ENCODE measurements around the gene NDUFAB1. TPM values are rescaled to one million over a fixed set of nuclear protein-coding genes. Genes with fewer than 3 reads are reported as not detected.
A peak's percentile ranks its signal among the peaks of the same experiment; 100 is the strongest.

NDUFAB1 gene
- total and polyA plus RNA-seq, 2 of the 13 experiments (the other 11 are each of a cell fraction or from before 2014, with no cell fraction given): 221 to 601 TPM

DNA sequence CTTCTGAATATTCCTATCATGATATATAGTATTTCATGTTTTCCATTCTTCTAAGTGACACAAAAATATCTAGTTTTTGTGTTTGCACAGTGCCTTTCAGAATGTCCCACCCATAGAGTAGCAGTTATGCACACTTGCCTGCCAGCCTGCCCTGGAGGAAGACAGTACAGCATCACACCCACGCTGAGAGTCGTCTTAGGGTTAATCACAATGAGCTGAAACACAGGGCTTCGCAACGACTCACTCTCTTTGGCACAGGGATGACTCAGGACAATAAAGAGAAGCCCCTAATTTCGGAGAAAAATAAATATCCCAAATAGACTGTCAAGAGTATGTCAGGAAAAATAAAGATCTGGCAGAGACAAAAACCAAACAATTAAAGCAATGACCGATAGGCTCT, 11.6 kb upstream of the NDUFAB1 start (continued):
- TF ChIP-seq, protein P1, sequence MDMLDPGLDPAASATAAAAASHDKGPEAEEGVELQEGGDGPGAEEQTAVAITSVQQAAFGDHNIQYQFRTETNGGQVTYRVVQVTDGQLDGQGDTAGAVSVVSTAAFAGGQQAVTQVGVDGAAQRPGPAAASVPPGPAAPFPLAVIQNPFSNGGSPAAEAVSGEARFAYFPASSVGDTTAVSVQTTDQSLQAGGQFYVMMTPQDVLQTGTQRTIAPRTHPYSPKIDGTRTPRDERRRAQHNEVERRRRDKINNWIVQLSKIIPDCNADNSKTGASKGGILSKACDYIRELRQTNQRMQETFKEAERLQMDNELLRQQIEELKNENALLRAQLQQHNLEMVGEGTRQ (IDR thresholded peaks at IDR 0.05; ENCODE audit: low read depth, low read length): no peak
- TF ChIP-seq, protein P1 (CRISPR knock-in tag; IDR thresholded peaks at IDR 0.05; ENCODE audit: borderline replicate concordance): no peak
- TF ChIP-seq ZNF781 (CRISPR knock-in tag; IDR thresholded peaks at IDR 0.05; ENCODE audit: borderline replicate concordance, not compliant biosample characterization) (no peak), ZNF225 (CRISPR knock-in tag; IDR thresholded peaks at IDR 0.05) (no peak), ZNF746 (CRISPR knock-in tag; IDR thresholded peaks at IDR 0.05) (no peak), ZKSCAN5 (CRISPR knock-in tag; IDR thresholded peaks at IDR 0.05) (no peak)

DNA sequence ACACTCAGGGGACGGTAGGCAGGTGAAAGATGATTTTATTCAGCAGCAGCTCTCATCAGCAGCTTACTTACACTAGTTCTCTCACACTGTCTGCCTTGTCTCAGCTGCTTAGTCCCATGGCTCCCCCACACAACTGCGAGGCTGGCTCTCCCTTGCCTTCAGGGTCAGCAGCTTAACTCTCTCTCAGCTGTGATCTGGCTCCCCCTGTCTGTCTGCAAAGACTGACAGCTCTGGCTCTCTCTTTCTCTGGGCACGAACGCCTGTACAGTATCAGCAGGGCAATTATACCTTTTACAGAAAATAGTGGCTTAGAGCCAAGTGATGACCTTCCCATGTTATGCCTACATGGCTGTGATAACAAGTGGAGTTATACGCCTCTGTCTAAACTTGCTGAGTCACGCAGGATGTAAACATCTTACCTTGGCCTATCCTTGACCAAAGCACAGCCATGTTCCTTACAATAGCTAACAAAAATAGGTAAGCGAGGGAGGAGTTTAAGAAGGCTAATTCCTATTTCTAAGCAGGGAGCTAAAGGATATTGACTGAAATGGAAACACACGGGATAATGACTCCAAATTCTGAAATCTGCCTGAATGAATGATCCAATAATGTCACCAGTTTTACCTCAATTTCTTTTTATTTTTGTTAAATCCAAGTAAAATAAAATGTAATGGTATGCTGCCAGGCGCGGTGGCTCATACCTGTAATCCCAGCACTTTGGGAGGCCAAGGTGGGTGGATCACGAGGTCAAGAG, 1.1 kb upstream of the NDUFAB1 start:
- peaks cover 0 to 5% of the 10 kb centered on the region in 2 experiments; a peak in 1 of 5 replicates for H3K27me3 ChIP-seq (ENCODE audit: control insufficient read depth in 1 of 2, insufficient read depth in 2 of 2, low read length in 2 of 2)
- peak overlapping the region; percentile 79 for H3K4me2 ChIP-seq (ENCODE audit: low read depth, low read length)
- ChIA-PET POLR2A (interaction anchor here (1.0 to 2.2 kb wide), 7 partner anchors 16 to 58 kb away, joined by 3 to 28 read pairs (median 5); partner anchors contain the start of genes DCTN5, EARS2, PALB2 and UBFD1), CTCF (ENCODE audit: low intra/inter-chr PET ratio, low total read pairs) (interaction anchor here (2.2 to 2.5 kb wide), 2 partner anchors 40 to 162 kb away, joined by 10 to 12 read pairs; partner anchors contain the start of genes EARS2 and UBFD1)
- in situ Hi-C loops (cut with HindIII; ENCODE audit: extremely low pct_ligation_motif_present, low pct_unique_long_range_greater_than_20kb): no loop called here
- BruUV-seq (replicated peaks): no TSS peak
- intact Hi-C loops (cut with micrococcal nuclease; ENCODE audit: unreplicated experiment): loop anchor here (2.0 kb wide), 1 partner anchor 44 kb away; the partner anchor contains the start of genes DCTN5 and PALB2
- H3K27ac ChIP-seq (ENCODE audit: extremely low read length, insufficient read depth, low read length): peak overlapping the region; percentile 80
- DNase-seq (ENCODE audit: low spot score) (peak; percentile 71), ATAC-seq (peak; percentile 50), FAIRE-seq (peak; percentile 12)
- peak overlapping the region; percentile 97; the same call in 1 of the 2 replicates for H3K9ac ChIP-seq (ENCODE audit: insufficient read depth, low read depth, low read length)
- peaks cover 13 to 30% of the 10 kb centered on the region in 2 experiments; a peak in 4 of 5 replicates for H3K36me3 ChIP-seq (replicated peaks in 1 of 2; ENCODE audit: control insufficient read depth in 1 of 2, insufficient read depth in 2 of 2, low read length in 2 of 2)
- 0 out of 6 replicates have a peak overlapping the region, but pooled peaks of 1 of the 3 experiments have one; percentile 98 for H3K4me3 ChIP-seq (replicated peaks in 1 of 3; ENCODE audit: insufficient read depth in 1 of 3, low read depth in 2 of 3, low read length in 3 of 3)
- H2AFZ ChIP-seq (ENCODE audit: low read length): peak overlapping the region; percentile 38
- peaks cover 18% of the 10 kb centered on the region for H4K20me1 ChIP-seq (ENCODE audit: insufficient read depth, low read length)
- 83% methylated on average over 11 of the region's 11 CpGs for WGBS (ENCODE audit: low lambda C conversion rate)
- no peaks in the 10 kb centered on the region for H3K9me3 ChIP-seq (ENCODE audit: low read length)
- peaks cover 28% of the 10 kb centered on the region for H3K4me1 ChIP-seq (ENCODE audit: insufficient read depth, low read length)
- H3K79me2 ChIP-seq (ENCODE audit: insufficient read depth, low read length): peaks cover 37% of the 10 kb centered on the region
- no peak for TF ChIP-seq IRX3 (CRISPR knock-in tag; IDR thresholded peaks at IDR 0.05; ENCODE audit: borderline replicate concordance, low read depth)
- no peak for TF ChIP-seq AGO2 (optimal IDR thresholded peaks at IDR 0.05; ENCODE audit: low read depth, low read length)
- no peak for TF ChIP-seq TOPORS (CRISPR knock-in tag; IDR thresholded peaks at IDR 0.05)
- peak; percentile 39; the same call in 1 of the 2 replicates for TF ChIP-seq ZNF264 (CRISPR knock-in tag; IDR thresholded peaks at IDR 0.05)
- 0 out of 2 replicates have a peak, but pooled peaks have one; percentile 34 for TF ChIP-seq TEAD2 (CRISPR knock-in tag; IDR thresholded peaks at IDR 0.05)
- TF ChIP-seq FOXJ3 (CRISPR knock-in tag; IDR thresholded peaks at IDR 0.05; ENCODE audit: borderline replicate concordance): 0 out of 2 replicates have a peak, but pooled peaks have one; percentile 24
- no peak for TF ChIP-seq SATB2 (CRISPR knock-in tag; IDR thresholded peaks at IDR 0.05)
- no peak for TF ChIP-seq ISX (CRISPR knock-in tag; conservative IDR thresholded peaks at IDR 0.05)
- TF ChIP-seq PAX8 (CRISPR knock-in tag; IDR thresholded peaks at IDR 0.05; ENCODE audit: borderline replicate concordance): no peak
- TF ChIP-seq, protein P2, sequence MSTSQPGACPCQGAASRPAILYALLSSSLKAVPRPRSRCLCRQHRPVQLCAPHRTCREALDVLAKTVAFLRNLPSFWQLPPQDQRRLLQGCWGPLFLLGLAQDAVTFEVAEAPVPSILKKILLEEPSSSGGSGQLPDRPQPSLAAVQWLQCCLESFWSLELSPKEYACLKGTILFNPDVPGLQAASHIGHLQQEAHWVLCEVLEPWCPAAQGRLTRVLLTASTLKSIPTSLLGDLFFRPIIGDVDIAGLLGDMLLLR (CRISPR knock-in tag; IDR thresholded peaks at IDR 0.05): 0 out of 2 replicates have a peak, but pooled peaks have one; percentile 42
- no peak for TF ChIP-seq REL (CRISPR knock-in tag; conservative IDR thresholded peaks at IDR 0.05)
- 0 out of 2 replicates have a peak, but pooled peaks have one; percentile 22 for TF ChIP-seq PITX1 (CRISPR knock-in tag; IDR thresholded peaks at IDR 0.05)
- peak; percentile 68; the same call in 1 of the 2 replicates for TF ChIP-seq KDM4B (CRISPR knock-in tag; IDR thresholded peaks at IDR 0.05)
- TF ChIP-seq ZZZ3 (CRISPR knock-in tag; IDR thresholded peaks at IDR 0.05; ENCODE audit: borderline replicate concordance): no peak

Measured in HepG2 (cell line).